ENCODE results near the gene AQP7.

Gene AQP7

DNA sequence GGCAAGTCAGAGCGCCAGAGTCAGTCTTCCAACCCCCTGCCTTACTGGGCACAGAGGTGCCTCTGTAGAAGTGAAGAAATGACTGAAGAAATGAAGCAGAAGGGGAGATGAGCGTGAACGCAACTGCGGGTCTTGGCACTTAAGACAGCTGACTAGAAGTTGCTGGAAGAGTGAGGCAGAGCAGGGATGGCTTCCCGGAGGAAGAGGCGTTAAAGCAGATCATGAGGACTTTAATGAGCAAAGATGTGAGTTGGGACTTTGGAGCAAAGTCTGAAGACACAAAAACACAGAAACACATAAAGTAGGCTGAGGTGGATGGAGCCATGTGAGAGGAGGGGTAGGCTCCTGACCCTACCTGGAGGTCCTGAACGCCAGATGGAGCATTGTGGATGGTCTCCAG lies 37.8 kb upstream of the AQP7 start:
- H3K4me2 ChIP-seq (ENCODE audit: low read length), result no peak overlapping the region
- no peak overlapping the region for H3K9ac ChIP-seq (ENCODE audit: low read length)
- H3K27ac ChIP-seq (ENCODE audit: low read length), result no peak overlapping the region
- H4K20me1 ChIP-seq (ENCODE audit: insufficient read depth, low read length), result no peaks in the 10 kb centered on the region
- no peak overlapping the region for H2AFZ ChIP-seq (ENCODE audit: low read depth, low read length)
- peaks cover 15% of the 10 kb centered on the region for H3K27me3 ChIP-seq (ENCODE audit: low read depth, low read length)
- no peak overlapping the region for H3K4me3 ChIP-seq (ENCODE audit: low read length)
- H3K9me3 ChIP-seq (ENCODE audit: insufficient read depth, low read length), result no peaks in the 10 kb centered on the region
- H3K36me3 ChIP-seq (replicated peaks; ENCODE audit: low read depth, low read length), result no peaks in the 10 kb centered on the region
- peaks cover 4% of the 10 kb centered on the region for H3K4me1 ChIP-seq (ENCODE audit: low read length)
- no peaks in the 10 kb centered on the region for H3K79me2 ChIP-seq (ENCODE audit: low read length)
- no peak for TF ChIP-seq EZH2phosphoT487 (IDR thresholded peaks at IDR 0.05; ENCODE audit: low read depth)
- TF ChIP-seq, protein P1, sequence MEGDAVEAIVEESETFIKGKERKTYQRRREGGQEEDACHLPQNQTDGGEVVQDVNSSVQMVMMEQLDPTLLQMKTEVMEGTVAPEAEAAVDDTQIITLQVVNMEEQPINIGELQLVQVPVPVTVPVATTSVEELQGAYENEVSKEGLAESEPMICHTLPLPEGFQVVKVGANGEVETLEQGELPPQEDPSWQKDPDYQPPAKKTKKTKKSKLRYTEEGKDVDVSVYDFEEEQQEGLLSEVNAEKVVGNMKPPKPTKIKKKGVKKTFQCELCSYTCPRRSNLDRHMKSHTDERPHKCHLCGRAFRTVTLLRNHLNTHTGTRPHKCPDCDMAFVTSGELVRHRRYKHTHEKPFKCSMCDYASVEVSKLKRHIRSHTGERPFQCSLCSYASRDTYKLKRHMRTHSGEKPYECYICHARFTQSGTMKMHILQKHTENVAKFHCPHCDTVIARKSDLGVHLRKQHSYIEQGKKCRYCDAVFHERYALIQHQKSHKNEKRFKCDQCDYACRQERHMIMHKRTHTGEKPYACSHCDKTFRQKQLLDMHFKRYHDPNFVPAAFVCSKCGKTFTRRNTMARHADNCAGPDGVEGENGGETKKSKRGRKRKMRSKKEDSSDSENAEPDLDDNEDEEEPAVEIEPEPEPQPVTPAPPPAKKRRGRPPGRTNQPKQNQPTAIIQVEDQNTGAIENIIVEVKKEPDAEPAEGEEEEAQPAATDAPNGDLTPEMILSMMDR (IDR thresholded peaks at IDR 0.05; ENCODE audit: low read depth, low read length), result no peak

DNA sequence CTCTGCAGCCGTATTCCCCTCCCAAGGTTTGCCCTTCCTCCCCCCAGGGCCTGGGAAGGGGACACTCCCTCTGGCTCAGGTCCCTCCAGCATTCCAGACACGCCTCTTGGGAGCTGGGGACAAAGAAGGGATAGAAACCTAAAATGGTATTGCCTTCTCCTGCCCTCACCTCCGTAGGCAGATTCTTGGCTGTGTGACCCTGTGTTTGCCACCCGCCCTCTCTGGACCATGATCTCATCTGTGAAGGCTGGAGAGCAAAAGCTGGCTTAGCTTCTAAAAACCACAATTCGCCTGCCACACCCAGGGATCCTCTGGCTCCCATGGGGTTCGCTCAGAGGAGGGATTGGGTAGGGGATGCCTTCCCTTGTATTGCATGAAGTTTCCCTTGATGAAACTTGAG lies 37.4 kb upstream of the AQP7 start:
- Histone ChIP-seq H3K79me2 (ENCODE audit: low read length) (no peaks in the 10 kb centered on the region), H3K4me2 (ENCODE audit: low read length) (no peak overlapping the region), H3K9ac (ENCODE audit: low read length) (no peak overlapping the region), H3K27ac (ENCODE audit: low read length) (no peak overlapping the region), H3K4me3 (ENCODE audit: low read length) (no peak overlapping the region), H3K36me3 (replicated peaks; ENCODE audit: low read depth, low read length) (no peaks in the 10 kb centered on the region), H2AFZ (ENCODE audit: low read depth, low read length) (no peak overlapping the region), H3K9me3 (ENCODE audit: insufficient read depth, low read length) (no peaks in the 10 kb centered on the region), H3K27me3 (ENCODE audit: low read depth, low read length) (peaks cover 15% of the 10 kb centered on the region), H4K20me1 (ENCODE audit: insufficient read depth, low read length) (no peaks in the 10 kb centered on the region), H3K4me1 (ENCODE audit: low read length) (peaks cover 4% of the 10 kb centered on the region)
- TF ChIP-seq EZH2phosphoT487 (IDR thresholded peaks at IDR 0.05; ENCODE audit: low read depth), result no peak
- TF ChIP-seq, protein P1 (IDR thresholded peaks at IDR 0.05; ENCODE audit: low read depth, low read length), result no peak

DNA sequence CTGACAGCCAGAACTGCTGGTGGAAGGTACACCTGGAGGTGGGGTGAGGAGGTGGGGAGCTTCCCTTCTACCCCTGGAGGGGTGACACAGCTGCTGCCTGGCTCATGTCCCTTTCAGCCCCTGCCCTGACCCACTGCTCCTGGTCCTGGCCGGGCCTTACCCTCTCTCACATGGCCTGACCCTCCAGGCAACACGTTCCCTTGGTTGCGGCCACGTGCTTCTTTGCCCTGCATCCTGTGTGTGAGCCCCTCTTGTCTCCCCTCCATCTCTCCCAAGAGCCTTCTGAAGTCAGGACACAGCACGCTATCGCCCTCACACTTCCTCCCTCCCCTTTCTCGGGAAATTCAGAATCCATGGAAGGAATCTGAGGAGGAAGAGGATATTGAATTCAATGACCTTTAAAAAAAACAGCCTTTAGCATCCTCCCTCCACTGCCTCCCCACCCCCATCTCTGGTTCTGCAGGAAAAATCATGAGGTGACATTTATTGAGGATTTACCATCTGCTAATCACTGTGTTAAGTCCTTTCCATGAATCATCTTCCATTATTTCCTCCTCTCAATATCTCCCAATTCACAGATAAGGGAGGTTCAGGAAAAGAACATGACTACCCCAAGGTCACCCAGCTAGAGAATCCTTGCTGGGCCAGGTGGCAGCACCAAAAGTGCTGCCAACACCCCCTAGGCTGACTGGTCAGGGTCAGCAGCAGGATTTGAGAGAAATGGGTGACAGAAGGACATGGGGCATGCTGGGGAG lies 36.7 kb upstream of the AQP7 start:
- H3K79me2 ChIP-seq (ENCODE audit: low read length), result no peaks in the 10 kb centered on the region
- peaks cover 15% of the 10 kb centered on the region for H3K27me3 ChIP-seq (ENCODE audit: low read depth, low read length)
- no peak overlapping the region for H3K4me2 ChIP-seq (ENCODE audit: low read length)
- no peak overlapping the region for H3K9ac ChIP-seq (ENCODE audit: low read length)
- TF ChIP-seq, protein P1 (IDR thresholded peaks at IDR 0.05; ENCODE audit: low read depth, low read length), result no peak
- no peak for TF ChIP-seq EZH2phosphoT487 (IDR thresholded peaks at IDR 0.05; ENCODE audit: low read depth)
- H3K4me1 ChIP-seq (ENCODE audit: low read length), result peaks cover 4% of the 10 kb centered on the region
- no peaks in the 10 kb centered on the region for H4K20me1 ChIP-seq (ENCODE audit: insufficient read depth, low read length)
- H3K4me3 ChIP-seq (ENCODE audit: low read length), result no peak overlapping the region
- no peaks in the 10 kb centered on the region for H3K9me3 ChIP-seq (ENCODE audit: insufficient read depth, low read length)
- H3K36me3 ChIP-seq (replicated peaks; ENCODE audit: low read depth, low read length), result no peaks in the 10 kb centered on the region
- H3K27ac ChIP-seq (ENCODE audit: low read length), result no peak overlapping the region
- no peak overlapping the region for H2AFZ ChIP-seq (ENCODE audit: low read depth, low read length)

DNA sequence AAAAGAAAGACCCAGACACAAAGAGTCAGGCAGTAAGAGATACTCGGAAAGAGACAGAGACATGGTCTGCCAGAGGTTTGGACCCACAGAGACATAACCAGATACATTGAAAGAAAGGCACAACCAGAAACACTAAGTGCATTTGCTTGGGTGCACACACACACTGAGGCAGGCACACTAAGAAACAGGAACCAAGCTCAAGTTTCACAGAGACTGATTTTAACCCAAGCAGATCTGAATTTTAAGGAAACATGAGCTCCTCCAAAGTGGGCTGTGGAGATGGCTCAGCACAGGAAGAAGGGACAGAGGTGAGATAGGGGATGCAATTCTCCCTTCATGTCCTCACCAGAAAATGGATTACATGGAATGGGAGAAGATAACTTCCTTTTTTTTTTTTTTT lies 35.5 kb upstream of the AQP7 start:
- H3K9ac ChIP-seq (ENCODE audit: low read length), result no peak overlapping the region
- H3K27me3 ChIP-seq (ENCODE audit: low read depth, low read length), result peaks cover 15% of the 10 kb centered on the region
- H3K4me2 ChIP-seq (ENCODE audit: low read length), result no peak overlapping the region
- no peak overlapping the region for H2AFZ ChIP-seq (ENCODE audit: low read depth, low read length)
- H3K79me2 ChIP-seq (ENCODE audit: low read length), result no peaks in the 10 kb centered on the region
- no peaks in the 10 kb centered on the region for H4K20me1 ChIP-seq (ENCODE audit: insufficient read depth, low read length)
- peaks cover 4% of the 10 kb centered on the region for H3K4me1 ChIP-seq (ENCODE audit: low read length)
- no peaks in the 10 kb centered on the region for H3K9me3 ChIP-seq (ENCODE audit: insufficient read depth, low read length)
- no peak for TF ChIP-seq EZH2phosphoT487 (IDR thresholded peaks at IDR 0.05; ENCODE audit: low read depth)
- TF ChIP-seq, protein P1 (IDR thresholded peaks at IDR 0.05; ENCODE audit: low read depth, low read length), result no peak
- H3K4me3 ChIP-seq (ENCODE audit: low read length), result no peak overlapping the region
- H3K36me3 ChIP-seq (replicated peaks; ENCODE audit: low read depth, low read length), result no peaks in the 10 kb centered on the region
- no peak overlapping the region for H3K27ac ChIP-seq (ENCODE audit: low read length)
